ENCODE data around the gene NOS1AP.

GRCh38 chr1:162279136-162279498, 209.6 kb downstream of the NOS1AP start:
- TF ChIP-seq CTCF (IDR thresholded peaks at IDR 0.05; ENCODE audit: low read depth, low read length) (no peak), POLR2A (IDR thresholded peaks at IDR 0.05; ENCODE audit: extremely low read depth, insufficient read length) (no peak)
- TF ChIP-seq, protein P1, sequence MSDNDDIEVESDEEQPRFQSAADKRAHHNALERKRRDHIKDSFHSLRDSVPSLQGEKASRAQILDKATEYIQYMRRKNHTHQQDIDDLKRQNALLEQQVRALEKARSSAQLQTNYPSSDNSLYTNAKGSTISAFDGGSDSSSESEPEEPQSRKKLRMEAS (IDR thresholded peaks at IDR 0.05; ENCODE audit: low read depth, low read length), result no peak
